ENCODE data around the gene AKNAD1.

Gene AKNAD1

DNA sequence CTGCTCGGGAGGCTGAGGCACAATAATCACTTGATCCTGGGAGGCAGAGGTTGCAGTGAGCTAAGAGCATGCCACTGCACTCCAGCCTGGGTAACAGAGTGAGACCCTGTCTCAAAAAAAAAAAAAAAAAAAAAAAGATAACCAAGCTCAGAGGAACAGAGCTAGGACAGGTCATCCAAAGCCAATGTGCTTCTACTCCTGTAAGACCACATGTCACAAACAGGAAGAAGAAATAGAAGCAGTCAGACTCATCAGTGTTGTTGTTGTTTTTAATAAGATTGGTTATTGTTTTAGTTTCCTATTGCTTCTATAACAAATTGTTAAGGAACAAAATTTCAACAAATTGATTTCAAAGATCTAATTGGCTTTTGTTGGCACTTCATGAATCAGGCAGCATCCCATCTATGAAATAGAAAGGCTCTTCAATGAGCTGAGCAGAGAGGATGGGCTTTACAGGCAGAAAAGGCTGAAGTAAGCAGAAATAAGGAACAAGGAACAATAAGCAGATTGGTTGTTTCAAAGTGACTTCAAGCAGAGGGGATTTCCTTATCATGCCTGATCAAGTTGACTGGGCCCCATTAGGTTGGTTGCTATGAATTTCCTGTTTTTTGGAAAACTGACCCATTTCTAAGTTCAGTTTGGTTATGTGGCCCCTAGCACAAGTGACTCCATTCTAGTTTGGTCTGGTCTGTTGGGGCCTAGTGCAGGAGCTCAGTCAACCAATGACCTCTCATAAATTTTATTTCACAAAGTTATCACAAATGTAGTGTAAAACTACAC is 6.0 kb upstream of the AKNAD1 start:
- DNase-seq (ENCODE audit: low read depth) = no peak

- no peak for DNase-seq (ENCODE audit: low read depth)
Observed at GRCh38 chr1:108862017-108862610, 5.2 kb upstream of the AKNAD1 start.

DNA sequence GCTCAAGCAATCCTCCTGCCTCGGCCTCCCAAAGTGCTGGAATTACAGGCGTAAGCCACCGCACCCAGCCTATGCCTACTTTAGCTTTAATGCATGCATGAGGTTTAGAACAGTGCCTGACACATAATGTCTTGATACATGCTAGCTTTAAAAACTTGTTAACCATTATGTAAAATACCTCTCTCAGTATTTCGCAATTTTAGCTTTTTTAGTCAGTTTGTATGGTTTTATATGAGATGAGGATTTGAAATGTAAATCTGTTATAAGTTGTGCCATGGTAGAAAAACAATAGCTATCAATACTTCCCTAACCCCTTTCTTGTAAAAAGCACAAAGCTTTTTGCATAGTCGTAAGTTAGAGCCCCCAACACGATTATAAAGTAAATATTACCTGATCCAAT is 4.7 kb upstream of the AKNAD1 start:
- DNase-seq (ENCODE audit: low read depth) = no peak

DNA sequence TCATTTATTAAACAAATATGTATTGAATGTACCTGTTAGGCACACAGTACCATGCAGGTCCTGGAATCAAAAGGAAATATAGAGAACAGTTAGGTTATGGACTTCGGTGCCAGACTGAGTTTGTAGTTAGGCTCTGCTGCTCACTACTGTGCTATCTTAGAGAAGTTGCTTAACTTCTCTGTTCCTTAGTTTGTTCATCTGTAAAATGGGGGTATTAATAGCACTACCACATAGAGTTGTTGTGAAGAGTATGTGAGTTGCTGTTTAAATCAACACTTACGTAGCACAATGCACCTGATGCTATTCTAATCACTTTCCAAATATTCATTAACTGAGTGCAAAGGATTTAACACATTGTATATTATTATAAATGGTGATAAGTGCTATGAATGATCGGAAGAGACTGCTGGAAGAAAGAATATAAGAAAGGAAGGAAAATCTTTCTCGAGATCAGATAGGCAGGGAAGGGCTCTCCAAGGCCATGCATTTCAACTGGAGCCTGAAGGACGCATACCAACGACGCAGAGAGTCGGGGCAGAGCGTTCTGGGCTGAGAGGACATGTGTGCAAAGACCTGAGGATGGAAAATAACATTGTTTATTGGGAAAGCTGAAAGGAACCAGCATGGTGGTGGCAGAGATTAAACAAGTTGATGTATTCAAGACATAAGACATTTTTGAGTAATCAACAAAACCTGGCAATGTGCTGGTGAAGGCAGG is 3.5 kb upstream of the AKNAD1 start:
- no peak for DNase-seq (ENCODE audit: low read depth)

- no peak for DNase-seq (ENCODE audit: low read depth)
Observed at GRCh38 chr1:108858230-108858950, 1.5 kb upstream of the AKNAD1 start.

DNA sequence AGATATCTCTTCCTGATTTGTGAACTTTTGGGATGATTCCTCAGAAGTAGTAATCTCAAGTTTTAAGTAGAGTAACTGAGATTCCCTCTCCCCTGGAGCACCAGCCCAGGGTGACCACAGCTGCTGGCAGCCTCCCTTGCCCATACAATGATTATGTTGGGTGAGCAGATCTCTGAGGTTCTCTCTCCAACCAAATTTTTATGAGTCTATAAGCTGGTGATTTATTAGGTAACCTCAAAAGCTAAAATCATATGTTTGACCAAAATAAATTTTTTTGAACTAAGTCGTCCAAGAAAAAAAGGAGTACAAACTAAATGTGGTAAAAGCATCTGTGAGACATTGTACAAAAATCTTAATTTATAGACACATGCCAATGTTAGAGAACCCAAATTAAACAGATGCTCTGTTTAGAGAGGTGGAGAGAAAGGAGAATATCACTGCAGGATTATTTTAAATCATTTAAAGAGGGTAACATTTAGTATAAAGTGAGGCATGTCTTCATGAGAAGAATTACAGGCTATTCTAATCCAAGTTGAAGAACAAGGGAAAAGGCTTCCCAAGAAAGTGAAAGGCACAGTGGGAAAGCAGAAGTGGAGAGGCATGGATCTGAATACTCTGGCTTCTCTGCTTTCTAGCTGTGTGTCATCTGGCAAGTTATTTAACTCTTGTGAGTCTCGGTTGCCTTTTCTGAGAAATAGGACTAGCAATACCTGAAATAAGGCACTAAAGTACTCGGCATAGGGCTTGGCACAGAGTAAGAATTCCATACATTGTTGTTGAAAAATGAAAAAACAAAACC is 2.5 kb downstream of the AKNAD1 start:
- no peak for DNase-seq (ENCODE audit: low read depth)

GRCh38 chr1:108852221-108852975 is 4.5 kb downstream of the AKNAD1 start:
- DNase-seq (ENCODE audit: low read depth) = no peak

DNA sequence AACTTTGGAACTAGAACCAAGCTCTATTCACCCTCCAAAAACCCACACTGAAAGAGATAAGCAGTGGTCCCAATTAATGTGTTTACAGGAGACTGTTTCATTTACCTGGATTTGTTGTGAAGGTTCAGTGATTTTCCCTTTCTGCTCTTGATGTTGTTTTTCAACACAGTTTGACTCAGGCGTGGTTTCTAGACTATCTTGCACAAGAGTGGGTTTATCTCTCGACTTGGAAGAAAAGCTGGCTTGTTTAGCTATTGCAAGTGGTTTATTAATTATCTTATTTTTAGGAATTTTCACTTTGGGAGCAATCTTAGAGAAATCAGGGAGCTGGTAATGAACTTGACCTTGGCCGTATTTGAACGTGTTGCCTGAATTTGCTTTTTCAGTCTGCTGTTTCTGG is 5.3 kb downstream of the AKNAD1 start:
- DNase-seq (ENCODE audit: low read depth) = no peak

DNA sequence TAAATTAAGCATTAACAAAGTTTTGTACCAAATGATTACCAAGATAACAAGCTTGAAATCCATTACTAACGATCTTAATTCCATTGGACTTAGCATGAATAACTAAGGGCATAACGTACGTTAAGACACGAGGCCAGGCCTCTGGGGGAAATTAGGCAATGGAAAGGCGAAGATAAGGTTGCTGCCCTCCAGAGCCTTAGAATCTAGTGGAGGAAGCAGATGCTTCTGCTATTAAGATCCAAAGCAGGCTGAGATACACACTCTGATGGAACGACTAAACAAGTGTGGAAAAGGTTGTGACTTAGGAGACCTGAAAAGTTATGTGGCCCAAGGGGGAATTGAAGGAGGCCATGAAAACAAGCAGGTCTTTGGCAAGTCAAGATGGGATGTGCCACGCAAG is 6.0 kb downstream of the AKNAD1 start:
- no peak for DNase-seq (ENCODE audit: low read depth)

DNA sequence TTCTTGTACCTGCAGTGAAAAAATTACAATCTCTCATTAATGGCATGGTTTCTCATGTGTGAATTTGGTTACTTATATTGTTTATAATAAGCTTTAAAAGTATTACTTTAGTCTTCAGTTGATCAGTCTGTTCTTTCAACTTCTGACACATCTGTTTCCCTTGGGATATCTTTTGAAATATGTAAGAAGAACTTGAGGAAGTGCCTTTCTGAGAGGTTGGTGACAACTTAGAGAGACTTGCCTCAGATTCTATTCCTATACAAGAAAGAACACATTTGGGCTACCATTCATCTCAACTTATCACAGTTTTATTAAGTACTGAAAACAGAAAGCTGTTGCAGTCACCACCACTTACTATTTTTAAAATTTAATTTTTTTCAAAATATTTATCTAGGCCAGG is 8.1 kb downstream of the AKNAD1 start:
- no peak for DNase-seq (ENCODE audit: low read depth)

DNA sequence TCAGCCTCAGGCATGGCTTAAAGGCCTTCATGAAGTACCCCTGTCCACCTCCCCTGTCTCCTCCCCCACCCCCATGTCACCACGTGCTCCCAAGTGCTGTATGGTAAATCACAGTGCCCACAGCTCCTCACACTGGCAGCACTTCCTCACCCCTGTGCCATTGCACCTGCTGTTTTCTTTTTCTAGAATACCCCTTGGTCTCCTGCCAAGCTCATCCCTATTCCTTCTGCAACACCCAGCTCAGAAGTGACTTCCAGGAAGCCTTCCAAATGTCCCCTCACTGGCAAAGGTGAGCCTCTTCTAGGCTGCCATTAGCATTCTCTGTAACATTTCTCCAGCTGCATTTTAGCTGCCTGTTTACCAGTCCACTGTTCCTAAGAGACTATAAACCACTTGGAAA is 9.4 kb downstream of the AKNAD1 start:
- no peak for DNase-seq (ENCODE audit: low read depth)

GRCh38 chr1:108845991-108846390 is 10.9 kb downstream of the AKNAD1 start:
- no peak for DNase-seq (ENCODE audit: low read depth)

DNA sequence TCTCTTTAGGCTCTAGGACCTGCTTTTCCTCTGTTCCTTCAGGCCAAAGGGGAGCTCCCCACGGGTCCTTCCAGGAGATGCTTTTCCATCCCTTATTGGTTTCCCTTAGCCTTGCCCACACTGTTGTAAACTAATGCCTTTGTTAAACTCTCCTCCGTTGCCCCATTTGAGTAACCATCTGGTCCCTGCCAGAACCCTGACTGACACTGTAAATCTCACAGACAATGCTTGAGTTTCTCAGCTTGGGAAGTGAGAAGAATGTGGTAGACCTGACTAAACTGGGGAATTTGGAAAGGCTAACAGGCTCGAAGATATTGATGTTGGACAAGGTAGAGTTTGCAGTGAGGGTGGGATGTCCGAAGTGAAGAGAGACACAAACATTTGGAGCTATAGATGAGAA is 11.4 kb downstream of the AKNAD1 start:
- no peak for DNase-seq (ENCODE audit: low read depth)

GRCh38 chr1:108843390-108844137 is 13.3 kb downstream of the AKNAD1 start:
- no peak for DNase-seq (ENCODE audit: low read depth)

DNA sequence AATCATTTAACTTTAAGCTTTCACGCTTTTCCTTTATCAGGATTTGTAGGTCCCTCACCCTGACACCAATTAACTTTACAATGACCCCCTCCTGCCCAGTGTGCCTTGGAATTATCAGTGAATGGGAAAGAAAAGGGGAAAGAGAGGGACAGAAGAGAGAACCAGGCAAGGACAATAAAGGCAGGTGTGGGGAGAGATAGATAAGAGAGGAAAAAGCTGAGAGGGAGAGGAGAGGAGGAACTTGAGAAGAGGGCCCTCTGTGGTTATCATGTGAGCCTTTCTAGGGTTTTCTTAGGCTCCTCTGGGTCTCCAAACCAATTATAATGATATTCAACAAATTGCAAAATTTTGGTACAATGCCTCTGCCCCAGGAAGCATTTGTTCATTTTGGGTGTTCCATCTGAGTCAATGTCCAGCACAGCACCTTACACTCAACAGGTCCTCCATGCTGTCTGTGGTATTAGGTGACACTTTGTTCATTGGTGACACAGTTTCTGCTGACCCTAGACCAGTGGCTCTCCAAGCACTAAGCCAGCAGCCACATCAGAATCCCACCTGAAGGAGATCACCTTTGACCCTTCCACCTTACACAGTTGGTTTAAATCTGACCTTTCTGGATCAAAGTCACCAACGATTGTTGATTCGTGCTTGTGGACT is 14.2 kb downstream of the AKNAD1 start:
- no peak for DNase-seq (ENCODE audit: low read depth)

DNA sequence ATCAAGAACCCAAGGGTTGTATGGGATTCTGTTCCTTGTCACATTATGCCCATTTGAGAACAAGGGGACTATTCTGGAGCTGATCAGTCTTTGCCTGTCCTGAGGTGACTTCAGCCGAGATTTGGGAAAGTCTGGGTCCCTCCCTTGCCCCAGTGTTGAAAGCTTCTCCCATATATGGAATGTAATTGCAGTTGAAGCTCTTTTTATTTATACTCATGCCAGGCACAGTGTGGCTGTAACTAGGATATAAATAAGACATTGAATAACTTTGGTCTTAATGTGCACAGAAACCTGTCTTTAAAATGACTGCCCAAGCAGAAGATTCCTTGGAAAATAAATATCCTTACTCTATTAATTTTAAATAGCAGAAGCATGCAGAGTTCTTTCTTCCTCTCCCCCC is 15.2 kb downstream of the AKNAD1 start:
- DNase-seq (ENCODE audit: low read depth) = no peak

DNA sequence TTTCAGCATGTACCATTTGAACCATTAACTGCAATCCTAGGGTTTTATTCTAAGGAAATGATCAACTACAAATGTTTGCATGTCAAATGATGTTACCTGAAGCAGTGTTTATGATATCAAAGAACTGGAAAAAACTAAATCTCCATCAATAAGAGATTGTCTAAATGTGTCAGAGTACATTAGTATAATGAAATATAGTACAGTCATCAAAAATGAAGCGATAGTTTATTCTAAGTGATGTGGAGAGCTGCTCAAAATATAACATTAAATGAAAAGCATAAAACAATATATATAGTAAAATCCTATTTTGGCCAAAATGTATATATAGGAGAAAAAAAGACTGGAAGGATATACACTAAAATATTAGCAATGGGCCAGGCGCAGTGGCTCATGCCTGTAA is 24.0 kb downstream of the AKNAD1 start:
- no peak for DNase-seq (ENCODE audit: low read depth)

DNA sequence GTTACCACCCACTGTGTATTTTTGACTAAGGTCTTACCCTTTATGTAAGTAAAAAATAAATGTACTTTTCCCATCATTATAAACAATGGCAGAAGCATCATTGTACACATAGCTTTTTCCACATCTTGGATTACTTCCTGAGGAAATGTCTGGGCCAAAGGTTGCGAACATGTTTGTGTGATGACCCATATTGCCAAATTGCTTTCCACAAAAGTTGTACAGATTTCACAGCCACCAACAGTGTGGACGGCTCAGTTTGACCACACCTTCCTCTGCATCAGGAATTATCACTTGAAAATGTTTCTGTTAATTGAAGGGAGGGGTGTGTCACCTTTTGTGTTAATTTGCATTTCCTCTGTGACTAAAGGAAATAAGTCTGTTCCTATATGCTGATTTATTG is 25.7 kb downstream of the AKNAD1 start:
- DNase-seq (ENCODE audit: low read depth) = no peak

DNA sequence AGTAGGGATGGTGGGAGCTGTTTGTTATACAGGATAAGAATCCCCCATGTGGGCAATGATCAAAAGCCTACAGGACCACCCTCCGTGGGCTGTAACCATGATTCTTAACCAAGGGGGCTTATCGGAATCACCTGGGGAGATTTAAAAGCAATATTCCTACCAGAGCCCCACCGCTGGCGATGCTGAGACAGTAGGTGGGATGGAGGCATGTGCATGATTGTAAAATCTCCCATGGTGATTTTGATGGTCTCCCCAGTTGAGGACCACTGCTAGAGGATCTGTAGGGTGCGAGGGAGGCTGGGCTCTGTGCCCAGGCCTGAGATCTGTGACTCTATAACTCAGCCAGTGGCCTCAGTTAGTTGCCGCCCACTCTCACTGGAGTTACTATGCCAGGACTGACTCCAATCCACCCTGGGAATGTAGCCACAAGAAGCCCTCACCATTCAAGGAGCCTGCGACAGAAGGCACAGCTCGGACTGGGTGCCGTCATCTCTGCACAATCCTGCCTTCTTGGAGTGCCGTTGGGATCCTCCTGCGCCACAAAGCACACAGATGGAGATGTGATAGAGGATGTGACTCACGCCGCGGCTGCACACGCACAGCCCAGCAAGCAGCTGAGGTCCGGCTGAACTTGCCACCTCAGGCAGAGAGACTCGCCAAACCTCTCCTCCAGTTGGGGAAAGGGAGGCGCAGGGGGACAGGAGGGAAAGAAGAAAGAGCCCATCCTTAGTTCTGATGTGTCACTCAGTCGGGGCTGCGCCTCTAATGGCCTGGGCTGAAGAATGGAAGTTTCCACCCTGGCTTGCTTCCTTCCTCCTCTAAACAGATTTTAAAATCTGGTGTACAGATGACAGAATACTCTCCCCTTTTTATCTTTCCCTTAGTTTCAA is 26.5 kb downstream of the AKNAD1 start:
- no peak for DNase-seq (ENCODE audit: low read depth)

Measured in activated T-helper 1 cell treated with Interleukin-2 at 50 U/mL for 16 hours (primary cell).